GM12873 (cell line): ENCODE results near the gene EML1.

ENCODE experiments used
- TF ChIP-seq, protein P1 (sequence below): IDR thresholded peaks from 2 replicates; pipeline ENCODE4 v1.5.1; 2012; ENCODE audit warnings: low read depth, mild to moderate bottlenecking, moderate library complexity, low read length, control low read depth; ENCODE audit not compliant: insufficient read depth; ENCODE audit errors: missing control alignments

The EML1 gene

DNA sequence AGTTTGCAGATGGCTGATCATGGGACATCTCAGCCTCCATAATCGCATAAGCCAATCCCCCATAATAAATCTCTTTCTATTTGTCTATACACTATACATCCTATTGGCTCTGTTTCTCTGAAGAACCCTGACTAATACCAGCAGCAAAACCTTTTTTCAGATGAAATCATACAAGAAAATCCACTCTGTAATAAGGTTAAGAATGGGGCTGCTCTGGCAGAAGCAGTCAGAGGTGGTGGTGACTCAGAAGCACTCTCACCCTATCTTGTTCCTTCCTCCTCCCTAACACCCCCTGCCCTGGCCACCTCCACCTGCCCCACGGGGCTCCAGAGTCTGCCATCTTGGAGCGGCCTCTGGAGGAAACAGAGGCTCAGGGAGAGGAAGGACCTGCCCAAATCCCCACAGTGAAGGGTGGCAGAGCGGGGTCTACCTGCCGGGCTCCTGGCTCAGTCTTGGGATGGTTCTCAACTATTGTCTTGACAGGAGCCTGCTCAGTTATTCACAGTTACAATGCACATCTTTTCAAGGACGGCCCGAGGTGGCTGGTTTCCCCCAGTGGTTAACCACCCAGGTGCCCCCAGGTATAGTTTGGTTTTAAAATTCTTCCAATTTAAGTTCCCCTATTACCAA lies 162.7 kb downstream of the EML1 start:
- TF ChIP-seq, protein P1, sequence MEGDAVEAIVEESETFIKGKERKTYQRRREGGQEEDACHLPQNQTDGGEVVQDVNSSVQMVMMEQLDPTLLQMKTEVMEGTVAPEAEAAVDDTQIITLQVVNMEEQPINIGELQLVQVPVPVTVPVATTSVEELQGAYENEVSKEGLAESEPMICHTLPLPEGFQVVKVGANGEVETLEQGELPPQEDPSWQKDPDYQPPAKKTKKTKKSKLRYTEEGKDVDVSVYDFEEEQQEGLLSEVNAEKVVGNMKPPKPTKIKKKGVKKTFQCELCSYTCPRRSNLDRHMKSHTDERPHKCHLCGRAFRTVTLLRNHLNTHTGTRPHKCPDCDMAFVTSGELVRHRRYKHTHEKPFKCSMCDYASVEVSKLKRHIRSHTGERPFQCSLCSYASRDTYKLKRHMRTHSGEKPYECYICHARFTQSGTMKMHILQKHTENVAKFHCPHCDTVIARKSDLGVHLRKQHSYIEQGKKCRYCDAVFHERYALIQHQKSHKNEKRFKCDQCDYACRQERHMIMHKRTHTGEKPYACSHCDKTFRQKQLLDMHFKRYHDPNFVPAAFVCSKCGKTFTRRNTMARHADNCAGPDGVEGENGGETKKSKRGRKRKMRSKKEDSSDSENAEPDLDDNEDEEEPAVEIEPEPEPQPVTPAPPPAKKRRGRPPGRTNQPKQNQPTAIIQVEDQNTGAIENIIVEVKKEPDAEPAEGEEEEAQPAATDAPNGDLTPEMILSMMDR, result no peak

DNA sequence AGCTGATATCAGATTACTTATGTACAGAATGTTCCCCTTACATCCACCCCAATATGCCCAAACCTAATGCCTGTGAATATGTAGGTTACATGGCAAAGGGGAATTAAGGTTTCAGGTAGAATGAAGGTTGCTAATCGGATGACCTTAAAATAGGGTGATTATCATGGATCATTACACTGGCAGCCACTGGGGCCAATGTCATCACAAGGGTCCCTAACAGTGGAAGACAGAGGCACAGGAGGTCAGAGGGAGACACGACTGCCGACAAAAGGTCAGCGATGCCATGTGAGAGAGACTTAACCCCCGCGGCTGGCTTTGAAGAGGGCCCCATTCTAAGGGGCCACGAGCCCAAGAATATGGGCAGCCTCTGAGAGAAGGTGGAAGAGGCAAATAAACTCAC lies 165.2 kb downstream of the EML1 start:
- TF ChIP-seq, protein P1, result no peak

DNA sequence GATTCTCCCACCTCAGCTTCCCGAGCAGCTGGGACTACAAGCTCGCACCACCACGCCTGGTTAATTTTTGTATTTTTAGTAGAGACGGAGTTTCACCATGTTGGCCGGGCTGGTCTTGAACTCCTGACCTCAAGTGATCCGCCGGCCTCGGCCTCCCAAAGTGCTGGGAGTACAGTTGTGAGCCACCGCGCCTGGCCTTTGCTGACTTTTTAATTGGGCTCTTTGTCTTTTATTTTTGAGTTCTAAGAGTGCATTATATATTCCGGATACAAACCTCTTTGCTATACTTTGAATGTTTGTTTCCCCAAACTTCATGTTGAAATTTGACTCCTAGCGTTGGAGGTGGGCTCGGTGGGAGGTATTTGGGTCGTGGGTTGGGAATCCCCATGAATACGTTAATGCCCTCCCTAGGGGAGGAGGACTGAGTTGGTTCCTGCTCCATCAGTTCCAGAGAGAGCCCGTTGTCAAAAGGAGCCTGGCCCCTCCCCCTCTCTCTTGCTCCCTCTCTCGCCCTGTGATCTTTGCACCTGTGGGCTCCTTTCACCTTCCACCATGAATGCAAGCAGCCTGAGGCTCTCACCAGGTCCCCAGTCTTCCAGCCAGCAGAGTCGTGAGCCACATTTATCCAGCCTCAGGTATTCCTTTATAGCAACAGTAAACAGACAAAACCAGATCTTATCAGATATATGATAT lies 168.8 kb downstream of the EML1 start:
- TF ChIP-seq, protein P1, result no peak

GRCh38 chr14:99964979-99965378 lies 171.8 kb downstream of the EML1 start:
- TF ChIP-seq, protein P1, result no peak

DNA sequence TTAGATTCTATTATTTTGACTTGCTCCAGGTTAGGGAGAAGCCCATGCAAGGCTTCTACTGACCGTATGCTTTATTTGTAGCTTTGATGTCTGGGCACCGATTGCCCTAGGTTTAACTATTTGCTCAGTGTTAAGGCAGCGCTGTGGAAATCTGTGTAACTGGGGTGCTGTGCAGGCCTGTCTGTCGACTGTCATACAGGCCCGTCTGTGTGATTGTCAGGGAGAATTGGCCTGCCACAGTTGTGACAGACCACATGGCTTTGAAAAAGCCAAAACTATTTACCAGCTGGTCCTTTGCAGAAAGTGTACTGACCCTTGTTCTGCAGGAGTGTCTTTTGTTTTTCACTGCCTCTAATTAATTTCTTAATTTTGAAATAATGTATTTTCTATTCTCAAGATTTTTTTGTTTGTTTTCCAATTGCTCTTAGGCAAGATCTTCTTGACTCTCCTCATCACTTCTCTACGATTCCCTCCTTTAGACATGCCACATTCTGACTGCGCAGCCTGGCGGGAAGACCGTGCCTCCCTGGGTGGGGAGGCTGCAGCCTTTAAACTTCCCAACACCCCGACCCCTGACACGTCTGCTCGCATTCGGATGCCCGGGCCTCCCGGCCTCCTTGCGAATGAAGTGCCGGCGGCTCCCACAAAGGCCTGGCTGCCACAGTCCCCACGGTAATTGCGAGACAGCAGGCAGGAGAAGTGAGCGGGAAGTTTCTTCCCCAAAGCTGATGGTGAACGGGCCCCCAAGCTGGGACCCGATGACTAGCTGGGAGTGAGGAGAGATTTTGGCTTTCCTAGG lies 173.0 kb downstream of the EML1 start:
- TF ChIP-seq, protein P1, result no peak

- TF ChIP-seq, protein P1, result no peak
Measured at GRCh38 chr14:99966912-99967311, 173.7 kb downstream of the EML1 start.
